ENCODE results near the gene DHODH.
"Not testable (repeated sequence)": the region's sequence is repeated elsewhere in the genome, so short reads cannot be mapped to it uniquely, and the experiment has no call there.

DHODH gene

DNA sequence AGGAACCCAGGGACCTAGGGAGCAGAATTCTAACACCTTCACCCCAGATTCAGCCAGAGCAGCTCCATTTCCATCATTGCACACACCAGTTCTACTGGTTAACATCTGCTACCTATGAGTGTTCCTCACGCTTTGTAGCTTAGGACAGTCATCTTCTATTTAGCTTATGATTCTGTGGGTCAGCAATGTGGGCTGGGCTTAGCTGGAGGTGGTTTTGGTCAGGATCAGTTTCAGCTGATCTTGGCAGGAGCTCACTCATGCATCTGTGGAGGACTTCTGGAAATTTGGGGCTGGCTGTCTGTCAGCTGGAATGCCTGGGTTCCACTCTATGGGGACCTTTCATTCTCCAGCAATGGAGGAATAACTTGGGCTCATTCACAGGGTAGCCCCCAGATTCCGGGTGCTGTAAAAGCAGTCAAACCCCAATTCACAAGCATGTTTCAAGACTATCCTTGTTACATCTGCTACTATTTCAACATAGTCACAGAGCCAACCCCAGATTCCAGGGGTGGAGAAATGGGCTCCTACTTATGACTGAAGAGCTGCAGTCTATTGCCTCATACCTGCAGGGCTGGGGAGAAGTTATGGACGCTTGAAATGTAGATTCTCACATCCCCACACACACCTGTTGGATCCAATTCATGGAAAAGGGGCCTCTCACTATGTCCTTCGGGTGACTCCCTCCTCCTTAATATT lies 42.4 kb downstream of the DHODH start:
- Histone ChIP-seq H3K4me3 (replicated peaks; ENCODE audit: low read depth, low read length) (no peak overlapping the region), H3K27me3 (replicated peaks; ENCODE audit: control insufficient read depth, insufficient read depth, low read length) (no peaks in the 10 kb centered on the region), H3K36me3 (ENCODE audit: control insufficient read depth, insufficient read depth, low read length) (no peaks in the 10 kb centered on the region)
- TF ChIP-seq, protein P1, sequence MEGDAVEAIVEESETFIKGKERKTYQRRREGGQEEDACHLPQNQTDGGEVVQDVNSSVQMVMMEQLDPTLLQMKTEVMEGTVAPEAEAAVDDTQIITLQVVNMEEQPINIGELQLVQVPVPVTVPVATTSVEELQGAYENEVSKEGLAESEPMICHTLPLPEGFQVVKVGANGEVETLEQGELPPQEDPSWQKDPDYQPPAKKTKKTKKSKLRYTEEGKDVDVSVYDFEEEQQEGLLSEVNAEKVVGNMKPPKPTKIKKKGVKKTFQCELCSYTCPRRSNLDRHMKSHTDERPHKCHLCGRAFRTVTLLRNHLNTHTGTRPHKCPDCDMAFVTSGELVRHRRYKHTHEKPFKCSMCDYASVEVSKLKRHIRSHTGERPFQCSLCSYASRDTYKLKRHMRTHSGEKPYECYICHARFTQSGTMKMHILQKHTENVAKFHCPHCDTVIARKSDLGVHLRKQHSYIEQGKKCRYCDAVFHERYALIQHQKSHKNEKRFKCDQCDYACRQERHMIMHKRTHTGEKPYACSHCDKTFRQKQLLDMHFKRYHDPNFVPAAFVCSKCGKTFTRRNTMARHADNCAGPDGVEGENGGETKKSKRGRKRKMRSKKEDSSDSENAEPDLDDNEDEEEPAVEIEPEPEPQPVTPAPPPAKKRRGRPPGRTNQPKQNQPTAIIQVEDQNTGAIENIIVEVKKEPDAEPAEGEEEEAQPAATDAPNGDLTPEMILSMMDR (IDR thresholded peaks at IDR 0.05; ENCODE audit: insufficient read depth, low read length, poor library complexity, severe bottlenecking), result no peak
- no peak for DNase-seq (ENCODE audit: extremely low read depth, insufficient read length)

GRCh38 chr16:72051818-72052217 lies 43.3 kb downstream of the DHODH start:
- no peak for DNase-seq (ENCODE audit: extremely low read depth, insufficient read length)
- TF ChIP-seq, protein P1 (IDR thresholded peaks at IDR 0.05; ENCODE audit: insufficient read depth, low read length, poor library complexity, severe bottlenecking), result no peak
- H3K27me3 ChIP-seq (replicated peaks; ENCODE audit: control insufficient read depth, insufficient read depth, low read length), result no peaks in the 10 kb centered on the region

GRCh38 chr16:72054254-72054847 lies 45.8 kb downstream of the DHODH start, which contains the start of gene HP:
Gene HP (plus strand): TSS chr16:72054505. CDS start chr16:72054653, 148 bp downstream.
- DNase-seq (ENCODE audit: extremely low read depth, insufficient read length); H3K36me3 ChIP-seq (ENCODE audit: control insufficient read depth, insufficient read depth, low read length); H3K4me3 ChIP-seq (replicated peaks; ENCODE audit: low read depth, low read length); H3K27me3 ChIP-seq (replicated peaks; ENCODE audit: control insufficient read depth, insufficient read depth, low read length): not testable (repeated sequence)

More at GRCh38 chr16:72051818-72052217, 43.3 kb downstream of the DHODH start:
- no peak overlapping the region for H3K4me3 ChIP-seq (replicated peaks; ENCODE audit: low read depth, low read length)
- H3K36me3 ChIP-seq (ENCODE audit: control insufficient read depth, insufficient read depth, low read length), result no peaks in the 10 kb centered on the region

GRCh38 chr16:72055911-72056310 lies 47.4 kb downstream of the DHODH start:
- TF ChIP-seq, protein P1 (IDR thresholded peaks at IDR 0.05; ENCODE audit: insufficient read depth, low read length, poor library complexity, severe bottlenecking), result no peak
- Histone ChIP-seq H3K27me3 (replicated peaks; ENCODE audit: control insufficient read depth, insufficient read depth, low read length) (no peaks in the 10 kb centered on the region), H3K36me3 (ENCODE audit: control insufficient read depth, insufficient read depth, low read length) (no peaks in the 10 kb centered on the region), H3K4me3 (replicated peaks; ENCODE audit: low read depth, low read length) (no peak overlapping the region)
- DNase-seq (ENCODE audit: extremely low read depth, insufficient read length), result no peak

GRCh38 chr16:72057313-72057712 lies 48.8 kb downstream of the DHODH start:
- not testable (repeated sequence) for DNase-seq (ENCODE audit: extremely low read depth, insufficient read length); H3K36me3 ChIP-seq (ENCODE audit: control insufficient read depth, insufficient read depth, low read length); H3K27me3 ChIP-seq (replicated peaks; ENCODE audit: control insufficient read depth, insufficient read depth, low read length); H3K4me3 ChIP-seq (replicated peaks; ENCODE audit: low read depth, low read length)

DNA sequence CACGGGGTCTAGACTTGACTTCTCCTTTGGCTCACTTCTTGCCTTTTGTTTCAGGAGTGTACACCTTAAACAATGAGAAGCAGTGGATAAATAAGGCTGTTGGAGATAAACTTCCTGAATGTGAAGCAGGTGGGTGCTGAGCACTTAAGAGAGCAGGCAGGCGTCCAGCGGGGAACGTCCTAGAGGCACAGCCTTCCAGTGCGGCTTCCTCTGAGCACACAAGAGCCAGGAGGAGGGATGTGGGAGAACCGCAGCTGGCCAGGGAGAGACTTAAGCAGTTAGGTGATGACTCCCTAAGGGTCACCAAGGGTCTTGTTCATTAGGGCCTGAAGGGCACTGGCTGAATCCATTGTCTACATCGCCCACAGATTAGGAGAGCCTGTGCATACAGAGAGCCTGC lies 50.5 kb downstream of the DHODH start:
- H3K27me3 ChIP-seq (replicated peaks; ENCODE audit: control insufficient read depth, insufficient read depth, low read length); DNase-seq (ENCODE audit: extremely low read depth, insufficient read length): not testable (repeated sequence)

DNA sequence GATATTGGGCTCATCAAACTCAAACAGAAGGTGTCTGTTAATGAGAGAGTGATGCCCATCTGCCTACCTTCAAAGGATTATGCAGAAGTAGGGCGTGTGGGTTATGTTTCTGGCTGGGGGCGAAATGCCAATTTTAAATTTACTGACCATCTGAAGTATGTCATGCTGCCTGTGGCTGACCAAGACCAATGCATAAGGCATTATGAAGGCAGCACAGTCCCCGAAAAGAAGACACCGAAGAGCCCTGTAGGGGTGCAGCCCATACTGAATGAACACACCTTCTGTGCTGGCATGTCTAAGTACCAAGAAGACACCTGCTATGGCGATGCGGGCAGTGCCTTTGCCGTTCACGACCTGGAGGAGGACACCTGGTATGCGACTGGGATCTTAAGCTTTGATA lies 51.9 kb downstream of the DHODH start:
- Histone ChIP-seq H3K36me3 (ENCODE audit: control insufficient read depth, insufficient read depth, low read length) (no peaks in the 10 kb centered on the region), H3K27me3 (replicated peaks; ENCODE audit: control insufficient read depth, insufficient read depth, low read length) (no peaks in the 10 kb centered on the region), H3K4me3 (replicated peaks; ENCODE audit: low read depth, low read length) (no peak overlapping the region)
- DNase-seq (ENCODE audit: extremely low read depth, insufficient read length), result no peak
- TF ChIP-seq, protein P1 (IDR thresholded peaks at IDR 0.05; ENCODE audit: insufficient read depth, low read length, poor library complexity, severe bottlenecking), result no peak

More for the DNA sequence above, 50.5 kb downstream of the DHODH start:
- H3K4me3 ChIP-seq (replicated peaks; ENCODE audit: low read depth, low read length); H3K36me3 ChIP-seq (ENCODE audit: control insufficient read depth, insufficient read depth, low read length): not testable (repeated sequence)

All from GM06990 (cell line).